RWPE1 (cell line): ENCODE data around the gene SHC1.

ENCODE experiments used
- CTCF ChIA-PET: fragments of 350-600 bp; sonication (Branson Sonifier 250); formaldehyde crosslinking; extraction: SDS; loops from one replicate; lab custom pipeline; 2021; lab: Yijun Ruan, JAX
- POLR2A ChIA-PET: fragments of 400-600 bp; formaldehyde crosslinking; extraction: SDS; loops from one replicate; lab custom pipeline; 2020; ENCODE audit warnings: antibody characterized with exemption; ENCODE audit not compliant: low non-redundant PET; lab: Yijun Ruan, JAX
- DNase-seq: peaks from one replicate; pipeline ENCODE4 v3.0.0; 2012; ENCODE audit warnings: low spot score
- H3K27ac ChIP-seq: fragments of 450-650 bp; 2 replicates; pipeline ENCODE4 v1.5.1; 2017
- CTCF ChIP-seq: fragments of 450-650 bp; conservative IDR thresholded peaks from 2 replicates; pipeline ENCODE4 v1.5.1; 2017; ENCODE audit warnings: low read depth, mild to moderate bottlenecking

Gene SHC1

DNA sequence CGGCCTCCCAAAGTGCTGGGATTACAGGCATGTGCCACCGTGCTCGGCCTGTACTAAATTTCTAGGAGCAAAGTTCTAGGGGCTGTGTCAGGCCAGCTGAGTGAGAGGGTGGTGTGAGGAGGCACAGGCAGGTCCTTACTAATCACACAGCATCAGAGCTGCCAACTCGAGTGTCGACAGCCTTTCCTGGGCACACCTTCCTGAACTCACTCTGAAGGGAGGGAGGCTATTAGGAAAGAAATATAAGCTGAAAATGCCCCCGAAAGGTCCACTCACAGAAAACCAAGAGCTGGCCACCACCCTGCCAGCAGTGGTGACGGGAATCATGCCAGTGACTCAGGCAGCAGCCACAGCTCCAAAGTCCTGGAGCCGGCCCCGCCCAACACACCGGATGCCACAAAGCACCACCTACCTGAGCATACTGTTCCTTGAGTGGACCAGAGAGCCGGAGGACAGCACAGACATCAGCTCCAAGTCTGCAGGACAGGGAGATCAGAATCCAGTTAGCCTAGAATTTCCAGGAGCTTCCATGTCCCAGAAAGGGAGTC lies 38.5 kb downstream of the SHC1 start:
- CTCF ChIA-PET = interaction anchor here (0.6 to 0.9 kb wide), 4 partner anchors 19 to 203 kb away, joined by 3 to 5 read pairs (median 4); no protein-coding TSS in a partner anchor
- peak; percentile 68 for DNase-seq
- H3K27ac ChIP-seq = peak overlapping the region; percentile 91
- no peak for TF ChIP-seq CTCF
- POLR2A ChIA-PET = interaction anchor here (0.5 kb wide), 1 partner anchor 35 kb away, joined by 3 read pairs; no protein-coding TSS in a partner anchor

DNA sequence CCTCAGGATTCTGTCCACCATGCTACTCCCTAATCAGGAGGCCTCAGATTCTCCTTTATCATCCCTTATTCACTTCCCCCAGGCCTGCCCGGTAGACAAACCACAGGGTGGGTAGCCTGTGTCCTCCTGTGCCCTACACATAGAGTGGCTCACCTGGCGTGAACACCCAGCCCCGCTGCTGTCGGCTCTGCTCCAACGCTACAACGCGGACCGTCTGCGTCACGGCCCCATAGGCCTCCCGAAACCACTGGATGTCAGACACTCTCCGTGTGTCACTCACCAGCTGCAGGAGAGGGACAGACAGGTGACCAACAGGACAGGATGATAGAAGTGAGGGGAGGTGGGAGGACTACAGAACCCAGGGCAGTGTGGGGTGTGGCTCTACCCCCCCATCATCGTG lies 44.3 kb downstream of the SHC1 start:
- ChIA-PET CTCF (no interaction called here), POLR2A (no interaction called here)
- TF ChIP-seq CTCF = no peak
- H3K27ac ChIP-seq = peak overlapping the region; percentile 28
- no peak for DNase-seq

- CTCF ChIA-PET = interaction anchor here (0.6 kb wide), 1 partner anchor 9 kb away, joined by 4 read pairs; no protein-coding TSS in a partner anchor
- no peak for DNase-seq
- peak overlapping the region; percentile 28 for H3K27ac ChIP-seq
- POLR2A ChIA-PET = no interaction called here
- no peak for TF ChIP-seq CTCF
Observed at GRCh38 chr1:154925335-154926170, 45.0 kb downstream of the SHC1 start.

GRCh38 chr1:154923695-154924094 lies 46.9 kb downstream of the SHC1 start:
- ChIA-PET POLR2A (no interaction called here), CTCF (no interaction called here)
- H3K27ac ChIP-seq = no peak overlapping the region
- no peak for DNase-seq
- TF ChIP-seq CTCF = no peak

GRCh38 chr1:154913273-154913672 lies 57.3 kb downstream of the SHC1 start:
- TF ChIP-seq CTCF = no peak
- DNase-seq = no peak
- CTCF ChIA-PET = interaction anchor here (0.6 to 0.8 kb wide), 2 partner anchors 19 to 440 kb away, joined by 3 read pairs; no protein-coding TSS in a partner anchor

GRCh38 chr1:154912755-154913154 lies 57.8 kb downstream of the SHC1 start:
- ChIA-PET POLR2A (no interaction called here), CTCF (interaction anchor here (0.6 to 0.8 kb wide), 2 partner anchors 33 to 440 kb away, joined by 3 read pairs; no protein-coding TSS in a partner anchor)

More at GRCh38 chr1:154913273-154913672, 57.3 kb downstream of the SHC1 start:
- POLR2A ChIA-PET = no interaction called here
- H3K27ac ChIP-seq = no peak overlapping the region

More at GRCh38 chr1:154912755-154913154, 57.8 kb downstream of the SHC1 start:
- no peak for TF ChIP-seq CTCF
- H3K27ac ChIP-seq = no peak overlapping the region
- no peak for DNase-seq
